T-helper 1 cell treated with Interleukin-12 subunit alpha and Interleukin-12 subunit beta and Interleukin-4 antibody, amounts not matched to agents 30 μg/mL and 1 μg/mL, for 36 hours (primary cell): ENCODE data around the gene SCAMP1.
"Not testable (repeated sequence)": the region's sequence is repeated elsewhere in the genome, so short reads cannot be mapped to it uniquely, and the experiment has no call there.

Experiments used
- H3K27ac Mint-ChIP-seq: one replicate; pipeline ENCODE4 v1.8.0; 2021; ENCODE audit warnings: mild to moderate bottlenecking, mixed read lengths
- H3K27me3 Mint-ChIP-seq: one replicate; pipeline ENCODE4 v1.8.0; 2021; ENCODE audit warnings: low read depth, mixed read lengths
- H3K36me3 Mint-ChIP-seq: one replicate; pipeline ENCODE4 v1.8.0; 2021; ENCODE audit warnings: low read depth, mixed read lengths
- H3K4me1 Mint-ChIP-seq: one replicate; pipeline ENCODE4 v1.8.0; 2021; ENCODE audit warnings: low read depth, mixed read lengths
- H3K4me3 Mint-ChIP-seq: one replicate; pipeline ENCODE4 v1.8.0; 2021; ENCODE audit warnings: mild to moderate bottlenecking, moderate library complexity, mixed read lengths
- H3K9me3 Mint-ChIP-seq: one replicate; pipeline ENCODE4 v1.8.0; 2021; ENCODE audit warnings: mixed read lengths

Gene SCAMP1

DNA sequence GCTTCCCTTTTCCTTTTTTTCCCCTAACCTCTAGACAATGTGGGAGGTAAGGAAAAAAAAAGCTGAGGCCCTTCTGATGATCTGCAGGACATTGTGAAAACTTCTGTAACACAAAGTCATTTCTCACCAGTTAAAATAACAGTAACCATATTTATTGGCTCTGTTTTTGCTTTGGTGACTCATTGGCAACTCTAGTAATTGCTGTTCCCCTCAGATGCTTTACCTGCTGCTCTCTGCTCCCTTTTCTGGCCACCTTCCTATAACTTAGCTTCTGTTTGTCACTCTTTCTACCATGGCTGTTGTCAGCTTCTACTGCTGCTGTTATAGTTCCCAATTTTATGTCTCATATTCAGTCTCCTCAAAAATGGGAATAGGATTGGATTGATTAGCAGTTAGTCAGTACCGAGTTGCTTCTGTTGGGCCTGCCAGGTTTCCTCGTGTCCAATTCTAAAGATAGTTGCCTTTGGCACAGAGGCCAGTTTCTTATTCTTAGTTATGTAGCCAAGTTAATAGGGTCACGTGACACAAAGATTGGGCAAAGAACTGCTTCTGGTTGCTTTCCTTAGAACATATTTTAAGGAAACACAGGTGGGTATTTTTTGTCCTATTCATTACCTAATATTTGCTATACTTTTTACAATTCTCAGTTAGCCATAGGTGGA is 16.8 kb downstream of the SCAMP1 start:
- Mint-ChIP-seq H3K4me3 (no peak overlapping the region), H3K4me1 (peaks cover 8% of the 10 kb centered on the region), H3K9me3 (no peaks in the 10 kb centered on the region), H3K27ac (no peak overlapping the region), H3K36me3 (peaks cover 1% of the 10 kb centered on the region), H3K27me3 (no peaks in the 10 kb centered on the region)

DNA sequence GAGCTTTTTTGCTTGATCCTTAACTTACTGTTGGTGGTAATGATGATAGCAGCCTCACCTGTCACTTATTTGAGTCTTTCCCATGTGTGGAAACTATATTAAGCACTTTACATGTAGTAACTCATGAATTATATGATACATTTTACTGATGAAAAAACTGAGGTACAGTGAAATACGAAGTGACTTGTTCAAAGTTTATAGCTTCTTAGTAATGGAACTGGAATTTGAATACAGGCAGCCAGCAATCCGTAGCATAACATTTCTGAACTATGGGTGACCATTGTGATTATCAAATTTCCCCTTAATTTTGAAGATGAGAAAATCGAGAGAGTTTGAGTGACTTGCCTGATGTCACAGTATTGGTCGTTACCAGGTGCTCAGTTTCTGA is 17.3 kb downstream of the SCAMP1 start:
- no peaks in the 10 kb centered on the region for H3K9me3 Mint-ChIP-seq
- H3K27ac Mint-ChIP-seq = no peak overlapping the region
- peaks cover 8% of the 10 kb centered on the region for H3K4me1 Mint-ChIP-seq
- no peak overlapping the region for H3K4me3 Mint-ChIP-seq
- H3K36me3 Mint-ChIP-seq = peaks cover 1% of the 10 kb centered on the region
- H3K27me3 Mint-ChIP-seq = no peaks in the 10 kb centered on the region

DNA sequence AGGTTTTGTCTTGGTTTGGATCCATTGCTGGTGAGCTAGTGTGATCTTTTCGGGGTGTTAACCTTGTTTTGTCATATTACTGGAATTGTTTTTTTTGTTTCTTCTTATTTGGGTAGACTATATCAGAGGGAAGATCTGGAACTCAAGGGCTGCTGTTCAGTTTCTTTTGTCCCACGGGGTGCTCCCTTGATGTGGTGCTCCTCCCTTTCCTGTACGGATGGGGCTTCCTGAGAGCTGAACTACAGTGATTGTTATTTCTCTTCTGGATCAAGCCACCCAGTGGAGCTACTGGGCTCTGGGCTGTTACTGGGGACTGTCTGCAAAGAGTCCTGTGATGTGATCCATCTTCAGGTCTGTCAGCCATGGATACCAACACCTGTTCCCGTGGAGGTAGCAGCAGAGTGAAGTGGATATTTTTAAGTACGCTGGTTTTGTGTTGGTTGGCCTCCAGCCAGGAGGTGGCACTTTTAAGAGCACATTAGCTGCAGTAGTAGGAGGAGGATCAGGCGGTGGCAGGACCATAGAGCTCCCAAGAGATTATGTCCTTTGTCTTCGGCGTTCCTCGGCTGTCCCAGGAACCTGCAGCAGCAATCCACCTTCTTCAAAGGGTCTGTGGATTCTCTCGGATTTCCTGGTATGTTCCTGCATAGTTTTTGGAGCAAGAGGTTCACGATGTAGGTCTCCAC is 27.2 kb downstream of the SCAMP1 start:
- H3K36me3 Mint-ChIP-seq = peaks cover 18% of the 10 kb centered on the region
- no peak overlapping the region for H3K27ac Mint-ChIP-seq
- no peak overlapping the region for H3K4me3 Mint-ChIP-seq
- H3K27me3 Mint-ChIP-seq = no peaks in the 10 kb centered on the region
- peaks cover 3% of the 10 kb centered on the region for H3K4me1 Mint-ChIP-seq
- peaks cover 49% of the 10 kb centered on the region for H3K9me3 Mint-ChIP-seq

- H3K9me3 Mint-ChIP-seq = peaks cover 17% of the 10 kb centered on the region
Measured at GRCh38 chr5:78391357-78391756, 30.9 kb downstream of the SCAMP1 start.

DNA sequence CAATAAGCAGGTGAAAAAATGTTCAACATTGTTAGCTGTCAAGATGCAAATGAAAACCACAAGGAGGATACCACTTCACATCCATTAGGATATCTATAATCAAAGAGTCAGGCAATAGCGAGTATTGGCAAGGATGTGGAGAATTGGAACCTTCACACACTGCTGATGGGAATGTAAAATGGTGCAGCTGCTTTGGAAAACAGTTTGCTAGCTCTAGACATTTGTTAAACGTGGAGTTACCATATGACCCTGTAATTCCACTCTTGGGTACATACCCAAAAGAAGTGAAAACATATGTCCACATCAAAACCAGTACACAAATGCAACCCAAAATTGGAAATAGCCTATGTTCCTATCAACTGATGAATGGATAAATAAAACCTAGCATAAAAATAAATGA is 37.4 kb downstream of the SCAMP1 start:
- H3K4me1 Mint-ChIP-seq = no peaks in the 10 kb centered on the region
- H3K27ac Mint-ChIP-seq = no peak overlapping the region
- peaks cover 17% of the 10 kb centered on the region for H3K36me3 Mint-ChIP-seq
- H3K27me3 Mint-ChIP-seq = no peaks in the 10 kb centered on the region
- no peak overlapping the region for H3K4me3 Mint-ChIP-seq
- peaks cover 4% of the 10 kb centered on the region for H3K9me3 Mint-ChIP-seq

More at GRCh38 chr5:78391357-78391756, 30.9 kb downstream of the SCAMP1 start:
- not testable (repeated sequence) for H3K4me1 Mint-ChIP-seq, H3K27ac Mint-ChIP-seq, H3K4me3 Mint-ChIP-seq, H3K27me3 Mint-ChIP-seq
- peaks cover 10% of the 10 kb centered on the region for H3K36me3 Mint-ChIP-seq

GRCh38 chr5:78399116-78399515 is 38.7 kb downstream of the SCAMP1 start:
- H3K4me1 Mint-ChIP-seq = no peaks in the 10 kb centered on the region
- H3K9me3 Mint-ChIP-seq = peaks cover 4% of the 10 kb centered on the region
- H3K27ac Mint-ChIP-seq = no peak overlapping the region
- peaks cover 17% of the 10 kb centered on the region for H3K36me3 Mint-ChIP-seq
- no peaks in the 10 kb centered on the region for H3K27me3 Mint-ChIP-seq
- no peak overlapping the region for H3K4me3 Mint-ChIP-seq

DNA sequence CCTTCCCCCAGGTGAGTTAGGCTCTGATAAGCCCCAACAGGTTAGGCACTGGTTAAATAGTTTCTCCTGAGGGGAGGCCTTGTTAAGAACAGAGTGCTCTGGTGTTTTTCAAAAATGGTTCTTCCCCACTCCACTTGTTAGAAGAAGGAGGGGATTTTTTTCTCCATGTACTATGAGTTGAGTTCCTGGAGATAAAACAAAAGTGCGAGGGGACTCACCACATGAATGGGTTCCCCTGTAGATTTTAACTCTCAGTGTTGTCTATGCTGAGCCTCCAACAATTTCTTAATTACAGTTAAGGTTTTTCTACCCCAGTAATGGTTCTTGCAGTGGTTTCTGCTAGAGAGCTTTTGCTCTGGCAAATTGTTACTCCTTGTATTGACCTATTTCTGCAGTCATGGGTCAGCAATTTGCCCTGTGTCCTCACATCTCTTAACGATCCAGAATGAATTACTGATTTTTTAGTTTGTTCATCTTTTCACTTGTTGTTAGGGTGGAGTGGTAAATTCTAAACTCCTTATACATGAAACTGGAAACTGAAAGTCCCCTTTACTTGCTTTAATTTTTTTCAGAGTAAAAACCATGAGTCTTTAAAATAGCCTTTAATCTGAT is 44.4 kb downstream of the SCAMP1 start:
- Mint-ChIP-seq H3K27ac (peak overlapping the region; percentile 5), H3K4me1 (peaks cover 27% of the 10 kb centered on the region), H3K36me3 (peaks cover 4% of the 10 kb centered on the region), H3K9me3 (peaks cover 4% of the 10 kb centered on the region), H3K27me3 (no peaks in the 10 kb centered on the region), H3K4me3 (no peak overlapping the region)

DNA sequence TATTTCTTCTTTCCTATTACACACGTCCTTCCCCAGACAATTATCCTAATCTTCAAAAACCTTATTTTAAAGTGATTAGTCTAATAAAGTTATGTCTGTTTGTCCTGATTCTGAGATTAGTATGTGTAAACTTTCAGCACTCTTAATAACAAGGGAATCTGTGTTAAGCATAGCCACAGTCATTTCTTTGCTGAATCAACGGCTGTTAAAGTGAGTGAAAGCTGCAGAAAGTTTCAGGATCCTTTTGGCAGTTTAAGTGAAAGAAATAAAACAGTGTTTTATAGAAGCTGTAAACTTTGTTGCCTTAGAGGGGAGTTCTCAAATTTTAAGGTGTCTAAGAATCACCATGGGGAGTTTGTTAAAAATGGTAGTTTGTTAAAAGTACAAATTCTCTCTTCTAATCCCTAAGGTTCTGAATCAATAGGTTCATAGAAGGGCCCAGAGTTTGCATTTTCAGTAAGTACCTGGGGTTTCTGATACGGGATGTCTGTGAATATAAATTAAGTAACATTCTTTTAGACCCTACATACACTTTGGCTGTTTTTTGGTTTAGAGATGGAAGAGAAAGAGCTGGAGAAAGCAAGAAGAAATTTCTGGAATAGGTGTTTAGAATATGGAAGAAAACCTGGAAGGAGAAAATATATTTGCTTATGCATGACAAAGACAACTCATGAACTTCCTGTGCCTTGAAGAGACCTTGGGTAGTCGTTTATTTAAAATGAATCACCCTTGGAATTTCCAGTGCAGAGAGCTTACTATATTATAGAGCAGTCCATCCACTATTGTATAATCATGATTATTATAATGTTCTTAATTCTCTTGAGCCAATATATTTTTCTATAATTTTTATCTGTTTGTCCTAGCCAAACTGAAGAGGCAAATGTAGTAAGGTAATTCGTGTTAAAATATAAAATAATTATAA is 45.7 kb downstream of the SCAMP1 start:
- peaks cover 2% of the 10 kb centered on the region for H3K36me3 Mint-ChIP-seq
- peaks cover 27% of the 10 kb centered on the region for H3K4me1 Mint-ChIP-seq
- H3K27me3 Mint-ChIP-seq = no peaks in the 10 kb centered on the region
- H3K4me3 Mint-ChIP-seq = no peak overlapping the region
- no peaks in the 10 kb centered on the region for H3K9me3 Mint-ChIP-seq
- H3K27ac Mint-ChIP-seq = peak overlapping the region; percentile 8

GRCh38 chr5:78407458-78407857 is 47.0 kb downstream of the SCAMP1 start:
- Mint-ChIP-seq H3K4me3 (no peak overlapping the region), H3K9me3 (no peaks in the 10 kb centered on the region), H3K27me3 (no peaks in the 10 kb centered on the region), H3K36me3 (peaks cover 2% of the 10 kb centered on the region), H3K27ac (no peak overlapping the region), H3K4me1 (peaks cover 27% of the 10 kb centered on the region)

- H3K4me3 Mint-ChIP-seq = no peak overlapping the region
- H3K27ac Mint-ChIP-seq = no peak overlapping the region
- peaks cover 8% of the 10 kb centered on the region for H3K36me3 Mint-ChIP-seq
- H3K27me3 Mint-ChIP-seq = no peaks in the 10 kb centered on the region
- H3K4me1 Mint-ChIP-seq = peaks cover 9% of the 10 kb centered on the region
- no peaks in the 10 kb centered on the region for H3K9me3 Mint-ChIP-seq
Measured at GRCh38 chr5:78411586-78411985, 51.2 kb downstream of the SCAMP1 start.

- H3K36me3 Mint-ChIP-seq = peaks cover 12% of the 10 kb centered on the region
- peaks cover 1% of the 10 kb centered on the region for H3K4me1 Mint-ChIP-seq
- H3K27me3 Mint-ChIP-seq = no peaks in the 10 kb centered on the region
- H3K27ac Mint-ChIP-seq = no peak overlapping the region
- H3K4me3 Mint-ChIP-seq = no peak overlapping the region
- no peaks in the 10 kb centered on the region for H3K9me3 Mint-ChIP-seq
Measured at GRCh38 chr5:78416677-78417425, 56.4 kb downstream of the SCAMP1 start.

DNA sequence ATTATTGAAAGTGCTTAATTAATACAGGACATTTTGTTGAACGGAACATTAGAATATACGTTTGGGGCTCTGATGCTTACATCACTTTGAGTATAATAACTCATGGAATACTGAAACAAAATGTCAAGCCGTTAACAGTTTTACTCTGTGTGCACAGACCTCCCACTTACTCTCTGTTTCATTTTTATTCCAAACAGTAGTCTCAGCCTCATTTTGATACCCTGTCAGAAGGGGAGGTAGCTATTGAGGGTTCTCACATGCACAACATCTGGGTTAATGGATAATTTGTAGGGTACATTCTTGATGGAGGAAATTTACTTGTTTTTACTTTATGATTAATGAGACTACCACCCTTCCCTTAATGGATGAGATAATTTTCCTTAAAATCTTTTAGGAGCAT is 59.0 kb downstream of the SCAMP1 start:
- Mint-ChIP-seq H3K9me3 (no peaks in the 10 kb centered on the region), H3K4me1 (peaks cover 1% of the 10 kb centered on the region), H3K27ac (no peak overlapping the region), H3K36me3 (peaks cover 15% of the 10 kb centered on the region), H3K27me3 (no peaks in the 10 kb centered on the region), H3K4me3 (no peak overlapping the region)

- H3K27ac Mint-ChIP-seq = no peak overlapping the region
- H3K9me3 Mint-ChIP-seq = no peaks in the 10 kb centered on the region
- H3K4me3 Mint-ChIP-seq = no peak overlapping the region
- H3K27me3 Mint-ChIP-seq = no peaks in the 10 kb centered on the region
- H3K36me3 Mint-ChIP-seq = peaks cover 13% of the 10 kb centered on the region
- H3K4me1 Mint-ChIP-seq = no peaks in the 10 kb centered on the region
Measured at GRCh38 chr5:78420548-78420947, 60.1 kb downstream of the SCAMP1 start.

DNA sequence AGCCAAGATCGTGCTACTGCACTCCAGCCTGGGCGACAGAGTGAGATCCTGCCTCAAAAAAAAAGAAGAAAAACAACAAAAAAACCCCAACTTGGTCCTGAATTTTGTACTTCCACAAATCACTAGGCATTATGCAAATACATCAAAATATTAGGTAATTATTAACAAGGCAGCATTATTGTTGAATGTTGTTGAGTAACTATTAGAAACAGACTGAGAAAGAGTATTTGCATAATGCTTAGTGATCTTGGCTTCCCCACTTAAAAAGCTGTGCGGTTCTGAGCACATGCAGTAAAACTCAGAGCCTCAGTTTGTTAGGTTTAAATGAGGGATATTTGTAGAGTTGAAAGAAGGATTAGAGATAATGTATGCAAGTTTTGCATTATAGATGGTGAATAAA is 64.2 kb downstream of the SCAMP1 start:
- Mint-ChIP-seq H3K9me3 (no peaks in the 10 kb centered on the region), H3K36me3 (peaks cover 14% of the 10 kb centered on the region), H3K4me3 (no peak overlapping the region), H3K27ac (no peak overlapping the region), H3K27me3 (no peaks in the 10 kb centered on the region), H3K4me1 (no peaks in the 10 kb centered on the region)
